ENCODE data around the gene KRTAP15-1.

The KRTAP15-1 gene

GRCh38 chr21:30439975-30440374 lies at the start of gene KRTAP15-1:
Gene KRTAP15-1 (plus strand): TSS chr21:30440275. CDS start chr21:30440328, 53 bp downstream.
- DNase-seq, result no peak

GRCh38 chr21:30391492-30392025 lies 48.5 kb upstream of the KRTAP15-1 start:
- DNase-seq, result no peak

- DNase-seq, result no peak
Observed at GRCh38 chr21:30395731-30396130, 44.3 kb upstream of the KRTAP15-1 start, which contains the start of gene KRTAP13-1. Gene KRTAP13-1 (plus strand): TSS chr21:30396031. CDS start chr21:30396087, 56 bp downstream.

- no peak for DNase-seq
Observed at GRCh38 chr21:30408782-30409494, 31.1 kb upstream of the KRTAP15-1 start.

- no peak for DNase-seq
Observed at GRCh38 chr21:30415993-30416392, 24.1 kb upstream of the KRTAP15-1 start.

- DNase-seq, result no peak
Observed at GRCh38 chr21:30425826-30426225, 14.2 kb upstream of the KRTAP15-1 start, which contains the start of gene KRTAP13-3. Gene KRTAP13-3 (minus strand): TSS chr21:30425926. CDS start chr21:30425912, 14 bp downstream.

- DNase-seq, result no peak
Observed at GRCh38 chr21:30426731-30427130, 13.3 kb upstream of the KRTAP15-1 start.

- no peak for DNase-seq
Observed at GRCh38 chr21:30430170-30430655, 9.9 kb upstream of the KRTAP15-1 start, which contains the start of gene KRTAP13-4. Gene KRTAP13-4 (plus strand): TSS chr21:30430220. CDS start chr21:30430276, 56 bp downstream.

- DNase-seq, result peak; percentile 7
Observed at GRCh38 chr21:30434033-30434631, 5.9 kb upstream of the KRTAP15-1 start.

- no peak for DNase-seq
Observed at GRCh38 chr21:30437010-30437565, 3.0 kb upstream of the KRTAP15-1 start.

GRCh38 chr21:30443226-30443625 lies 3.2 kb downstream of the KRTAP15-1 start:
- DNase-seq, result no peak

GRCh38 chr21:30444204-30444603 lies 4.1 kb downstream of the KRTAP15-1 start:
- DNase-seq, result no peak

GRCh38 chr21:30447056-30447455 lies 7.0 kb downstream of the KRTAP15-1 start:
- no peak for DNase-seq

GRCh38 chr21:30448514-30448913 lies 8.4 kb downstream of the KRTAP15-1 start:
- no peak for DNase-seq

- no peak for DNase-seq
Observed at GRCh38 chr21:30463713-30464112, 23.6 kb downstream of the KRTAP15-1 start.

- no peak for DNase-seq
Observed at GRCh38 chr21:30468900-30469714, 29.0 kb downstream of the KRTAP15-1 start.

- DNase-seq, result no peak
Observed at GRCh38 chr21:30478004-30478403, 37.9 kb downstream of the KRTAP15-1 start.

- DNase-seq, result no peak
Observed at GRCh38 chr21:30479259-30479658, 39.2 kb downstream of the KRTAP15-1 start.

GRCh38 chr21:30480145-30480544 lies 40.1 kb downstream of the KRTAP15-1 start, which contains the start of gene KRTAP19-1:
Gene KRTAP19-1 (minus strand): TSS chr21:30480367. CDS start chr21:30480317, 50 bp downstream.
- DNase-seq, result no peak

GRCh38 chr21:30482130-30482529 lies 42.1 kb downstream of the KRTAP15-1 start:
- DNase-seq, result no peak

GRCh38 chr21:30486180-30486579 lies 46.1 kb downstream of the KRTAP15-1 start:
- DNase-seq, result no peak

- no peak for DNase-seq
Observed at GRCh38 chr21:30487336-30487735, 47.3 kb downstream of the KRTAP15-1 start, which contains the start of gene KRTAP19-2. Gene KRTAP19-2 (minus strand): TSS chr21:30487436. CDS start chr21:30487348, 88 bp downstream.
